ENCODE data around the gene MRGPRD. TPM values are rescaled to one million over a fixed set of nuclear protein-coding genes. Genes with fewer than 3 reads are reported as not detected.

Gene MRGPRD
- total and polyA plus RNA-seq, 4 experiments from 2014 or later: 0.48 TPM; not detected in 3

GRCh38 chr11:68989936-68990606 is 9.3 kb upstream of the MRGPRD start:
- DNase-seq: no peak
- Mint-ChIP-seq H3K27me3 (peaks cover 14 to 27% of the 10 kb centered on the region in 2 donors), H3K27ac (peak overlapping the region in 1 of 7 donors; percentile 22), H3K4me1 (peaks cover 2 to 9% (median 5%) of the 10 kb centered on the region in 4 donors), H3K36me3 (peaks cover 9 to 11% of the 10 kb centered on the region in 2 donors), H3K9me3 (peaks cover 3 to 14% (median 10%) of the 10 kb centered on the region in 8 donors), H3K4me3 (no peak overlapping the region)
- ChIA-PET POLR2A (ENCODE audit: partially characterized antibody) (no interaction called here), CTCF (ENCODE audit: partially characterized antibody) (no interaction called here)
- Histone ChIP-seq H3K27me3 (ENCODE audit: insufficient read depth, low read length) (no peaks in the 10 kb centered on the region), H3K36me3 (ENCODE audit: insufficient read depth, low read length) (no peaks in the 10 kb centered on the region), H3K9me3 (ENCODE audit: control insufficient read depth in 1 of 2, low read length in 2 of 2) (no peaks in the 10 kb centered on the region), H3K4me1 (ENCODE audit: insufficient read depth, low read length) (no peaks in the 10 kb centered on the region), H3K27ac (ENCODE audit: low read depth, low read length) (no peak overlapping the region), H3K4me3 (ENCODE audit: low read length in 2 of 2) (no peak overlapping the region)
- intact Hi-C loops (cut with micrococcal nuclease): no loop called here

- Histone ChIP-seq H3K9me3 (ENCODE audit: control insufficient read depth in 1 of 2, low read length in 2 of 2) (no peaks in the 10 kb centered on the region), H3K27ac (ENCODE audit: low read depth, low read length) (no peak overlapping the region), H3K27me3 (ENCODE audit: insufficient read depth, low read length) (no peaks in the 10 kb centered on the region), H3K4me3 (ENCODE audit: low read length in 2 of 2) (no peak overlapping the region), H3K4me1 (ENCODE audit: insufficient read depth, low read length) (no peaks in the 10 kb centered on the region), H3K36me3 (ENCODE audit: insufficient read depth, low read length) (no peaks in the 10 kb centered on the region)
- H3K27me3 Mint-ChIP-seq: peaks cover 9 to 22% of the 10 kb centered on the region in 2 donors
- peak overlapping the region in 3 of 7 donors; percentile 7 to 39 (median 30) for H3K27ac Mint-ChIP-seq
- H3K9me3 Mint-ChIP-seq: peaks cover 3 to 14% (median 10%) of the 10 kb centered on the region in 8 donors
- H3K4me3 Mint-ChIP-seq: peak overlapping the region in 1 of 8 donors; percentile 32
- H3K4me1 Mint-ChIP-seq: peaks cover 0 to 9% (median 5%) of the 10 kb centered on the region in 4 donors
- H3K36me3 Mint-ChIP-seq: peaks cover 9 to 11% of the 10 kb centered on the region in 2 donors
- ChIA-PET CTCF (ENCODE audit: partially characterized antibody) (no interaction called here), POLR2A (ENCODE audit: partially characterized antibody) (no interaction called here)
- DNase-seq: no peak
- intact Hi-C loops (cut with micrococcal nuclease): no loop called here
Measured at GRCh38 chr11:68988491-68988890, 7.7 kb upstream of the MRGPRD start.

- ChIA-PET CTCF (ENCODE audit: partially characterized antibody) (no interaction called here), POLR2A (ENCODE audit: partially characterized antibody) (no interaction called here)
- H3K27me3 ChIP-seq (ENCODE audit: insufficient read depth, low read length): no peaks in the 10 kb centered on the region
- H3K4me1 Mint-ChIP-seq: peaks cover 0 to 9% (median 5%) of the 10 kb centered on the region in 4 donors
- intact Hi-C loops (cut with micrococcal nuclease): no loop called here
- H3K27ac Mint-ChIP-seq: peak overlapping the region in 1 of 7 donors; percentile 51
- H3K27me3 Mint-ChIP-seq: peaks cover 4 to 14% of the 10 kb centered on the region in 2 donors
- H3K4me3 ChIP-seq (ENCODE audit: low read length in 2 of 2): no peak overlapping the region
- H3K27ac ChIP-seq (ENCODE audit: low read depth, low read length): no peak overlapping the region
- H3K36me3 Mint-ChIP-seq: peaks cover 9 to 15% of the 10 kb centered on the region in 2 donors
- no peak for DNase-seq
- peak overlapping the region in 1 of 8 donors; percentile 51 for H3K4me3 Mint-ChIP-seq
- no peaks in the 10 kb centered on the region for H3K9me3 ChIP-seq (ENCODE audit: control insufficient read depth in 1 of 2, low read length in 2 of 2)
- no peaks in the 10 kb centered on the region for H3K36me3 ChIP-seq (ENCODE audit: insufficient read depth, low read length)
- H3K9me3 Mint-ChIP-seq: peaks cover 3 to 22% (median 12%) of the 10 kb centered on the region in 8 donors
- H3K4me1 ChIP-seq (ENCODE audit: insufficient read depth, low read length): no peaks in the 10 kb centered on the region
Measured at GRCh38 chr11:68987211-68987610, 6.4 kb upstream of the MRGPRD start.

GRCh38 chr11:68983801-68984200 is 3.0 kb upstream of the MRGPRD start:
- Mint-ChIP-seq H3K36me3 (peaks cover 9 to 16% of the 10 kb centered on the region in 2 donors), H3K4me3 (no peak overlapping the region), H3K27ac (peak overlapping the region in 1 of 7 donors; percentile 36), H3K4me1 (peaks cover 0 to 8% (median 4%) of the 10 kb centered on the region in 4 donors), H3K27me3 (peaks cover 3 to 8% of the 10 kb centered on the region in 2 donors), H3K9me3 (peaks cover 3 to 24% (median 14%) of the 10 kb centered on the region in 8 donors)
- H3K36me3 ChIP-seq (ENCODE audit: insufficient read depth, low read length): no peaks in the 10 kb centered on the region
- intact Hi-C loops (cut with micrococcal nuclease): no loop called here
- ChIA-PET POLR2A (ENCODE audit: partially characterized antibody) (interaction anchor here (0.7 kb wide), 1 partner anchor 595 kb away, joined by 4 read pairs; no protein-coding TSS in a partner anchor), CTCF (ENCODE audit: partially characterized antibody) (no interaction called here)
- no peak for DNase-seq
- no peaks in the 10 kb centered on the region for H3K27me3 ChIP-seq (ENCODE audit: insufficient read depth, low read length)
- no peaks in the 10 kb centered on the region for H3K9me3 ChIP-seq (ENCODE audit: control insufficient read depth in 1 of 2, low read length in 2 of 2)
- no peak overlapping the region for H3K4me3 ChIP-seq (ENCODE audit: low read length in 2 of 2)
- H3K4me1 ChIP-seq (ENCODE audit: insufficient read depth, low read length): no peaks in the 10 kb centered on the region
- no peak overlapping the region for H3K27ac ChIP-seq (ENCODE audit: low read depth, low read length)

GRCh38 chr11:68982134-68982533 is 1.3 kb upstream of the MRGPRD start:
- H3K27me3 ChIP-seq (ENCODE audit: insufficient read depth, low read length): no peaks in the 10 kb centered on the region
- H3K4me3 ChIP-seq (ENCODE audit: low read length in 2 of 2): no peak overlapping the region
- H3K4me1 ChIP-seq (ENCODE audit: insufficient read depth, low read length): no peaks in the 10 kb centered on the region
- H3K36me3 ChIP-seq (ENCODE audit: insufficient read depth, low read length): no peaks in the 10 kb centered on the region
- H3K4me1 Mint-ChIP-seq: no peaks in the 10 kb centered on the region
- H3K27ac Mint-ChIP-seq: no peak overlapping the region
- peaks cover 7 to 14% of the 10 kb centered on the region in 2 donors for H3K36me3 Mint-ChIP-seq
- ChIA-PET CTCF (ENCODE audit: partially characterized antibody) (no interaction called here), POLR2A (ENCODE audit: partially characterized antibody) (no interaction called here)
- no peaks in the 10 kb centered on the region for H3K9me3 ChIP-seq (ENCODE audit: control insufficient read depth in 1 of 2, low read length in 2 of 2)
- intact Hi-C loops (cut with micrococcal nuclease): no loop called here
- peaks cover 2 to 5% of the 10 kb centered on the region in 2 donors for H3K27me3 Mint-ChIP-seq
- no peak for DNase-seq
- no peak overlapping the region for H3K4me3 Mint-ChIP-seq
- peaks cover 1 to 20% (median 11%) of the 10 kb centered on the region in 8 donors for H3K9me3 Mint-ChIP-seq
- no peak overlapping the region for H3K27ac ChIP-seq (ENCODE audit: low read depth, low read length)

GRCh38 chr11:68979931-68980775 is 633 bp downstream of the MRGPRD start:
- Histone ChIP-seq H3K27ac (ENCODE audit: low read depth, low read length) (no peak overlapping the region), H3K36me3 (ENCODE audit: insufficient read depth, low read length) (no peaks in the 10 kb centered on the region), H3K4me3 (ENCODE audit: low read length in 2 of 2) (no peak overlapping the region), H3K27me3 (ENCODE audit: insufficient read depth, low read length) (no peaks in the 10 kb centered on the region), H3K4me1 (ENCODE audit: insufficient read depth, low read length) (no peaks in the 10 kb centered on the region), H3K9me3 (ENCODE audit: control insufficient read depth in 1 of 2, low read length in 2 of 2) (no peaks in the 10 kb centered on the region)
- Mint-ChIP-seq H3K27ac (peak overlapping the region in 1 of 7 donors; percentile 12), H3K9me3 (peaks cover 0 to 10% (median 2%) of the 10 kb centered on the region in 8 donors), H3K4me3 (no peak overlapping the region), H3K36me3 (peaks cover 0 to 4% of the 10 kb centered on the region in 2 donors), H3K4me1 (no peaks in the 10 kb centered on the region), H3K27me3 (peaks cover 0 to 2% of the 10 kb centered on the region in 2 donors)
- no peak for DNase-seq
- CTCF ChIA-PET (ENCODE audit: partially characterized antibody): no interaction called here
- POLR2A ChIA-PET (ENCODE audit: partially characterized antibody): interaction anchor here (1.8 kb wide), 1 partner anchor 14 kb away, joined by 7 read pairs; no protein-coding TSS in a partner anchor
- intact Hi-C loops (cut with micrococcal nuclease): no loop called here

Data from CD4-positive, alpha-beta memory T cell (primary cell).